Measurements from ENCODE around the gene CYP4A22.

The CYP4A22 gene

DNA sequence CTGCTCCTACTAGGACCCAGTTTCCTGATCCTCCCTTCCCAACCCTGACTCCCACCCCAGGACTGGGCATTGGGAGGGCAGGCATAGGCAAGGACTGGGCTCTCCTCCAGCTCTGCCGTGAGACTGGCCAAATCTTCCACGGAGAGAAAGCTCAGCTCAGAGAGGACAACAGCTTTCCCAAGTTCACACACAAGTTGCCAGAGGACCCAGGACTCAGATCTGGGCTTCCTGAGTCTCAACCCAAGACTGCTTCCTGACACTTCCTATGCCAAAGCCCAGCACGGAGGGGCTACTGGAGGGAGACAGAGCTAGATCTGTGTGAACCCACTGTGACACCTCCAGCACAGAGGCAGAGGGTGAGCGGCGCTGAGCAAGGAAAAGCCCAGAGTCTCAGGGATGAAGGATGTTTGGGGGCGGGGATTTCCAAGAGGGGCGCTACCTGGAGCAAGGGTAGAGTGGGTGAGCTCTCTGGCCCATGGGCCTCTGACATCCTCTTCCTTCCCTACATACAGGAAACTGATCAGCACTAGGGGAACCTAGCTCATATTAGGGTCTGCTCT is 45.5 kb downstream of the CYP4A22 start:
- H3K4me3 ChIP-seq = no peak overlapping the region
- DNase-seq (ENCODE audit: low spot score) = no peak
- TF ChIP-seq CTCF (IDR thresholded peaks at IDR 0.05) = no peak
- no peak overlapping the region for H3K27ac ChIP-seq

- TF ChIP-seq CTCF (IDR thresholded peaks at IDR 0.05) = no peak
- no peak for DNase-seq (ENCODE audit: low spot score)
- H3K4me3 ChIP-seq = no peak overlapping the region
- no peak overlapping the region for H3K27ac ChIP-seq
These were observed 46.3 kb downstream of the CYP4A22 start for GRCh38 chr1:47183308-47184089.

DNA sequence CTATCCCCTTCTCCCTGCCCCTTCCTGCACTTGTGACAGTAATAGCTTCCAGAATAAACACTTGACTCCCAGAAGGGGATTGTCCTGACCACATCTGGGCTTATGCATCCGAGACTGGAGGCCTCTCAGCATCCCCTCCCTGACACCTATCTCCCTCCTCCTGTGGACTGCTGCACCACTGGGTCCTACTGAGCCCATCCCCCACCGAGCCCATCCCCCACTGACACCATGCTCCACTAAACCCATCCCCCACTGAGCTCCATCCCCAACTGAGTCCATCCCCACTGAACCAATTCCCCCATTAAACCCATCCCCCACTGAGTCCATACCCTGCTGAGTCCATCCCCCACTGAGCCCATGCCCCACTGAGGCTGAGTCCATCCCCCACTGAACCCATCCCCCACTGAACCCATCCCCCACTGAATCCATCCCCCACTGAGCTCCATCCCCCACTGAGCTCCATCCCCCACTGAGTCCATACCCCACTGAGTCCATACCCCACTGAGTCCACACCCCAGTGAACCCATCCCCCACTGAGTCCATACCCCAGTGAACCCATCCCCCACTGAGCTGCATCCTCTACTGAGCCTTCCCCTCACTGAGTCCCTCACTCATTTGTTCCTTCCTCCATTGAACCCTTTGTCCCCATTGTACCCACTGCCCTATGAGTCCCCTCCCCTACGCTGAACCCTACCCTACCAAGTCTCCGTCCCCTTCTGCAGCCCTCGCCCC is 47.0 kb downstream of the CYP4A22 start:
- no peak overlapping the region for H3K4me3 ChIP-seq
- H3K27ac ChIP-seq = no peak overlapping the region
- DNase-seq (ENCODE audit: low spot score) = no peak
- no peak for TF ChIP-seq CTCF (IDR thresholded peaks at IDR 0.05)

- H3K27ac ChIP-seq = no peak overlapping the region
- no peak for TF ChIP-seq CTCF (IDR thresholded peaks at IDR 0.05)
- no peak overlapping the region for H3K4me3 ChIP-seq
- peak; percentile 60 for DNase-seq (ENCODE audit: low spot score)
These were observed 47.8 kb downstream of the CYP4A22 start for GRCh38 chr1:47184822-47185677.

DNA sequence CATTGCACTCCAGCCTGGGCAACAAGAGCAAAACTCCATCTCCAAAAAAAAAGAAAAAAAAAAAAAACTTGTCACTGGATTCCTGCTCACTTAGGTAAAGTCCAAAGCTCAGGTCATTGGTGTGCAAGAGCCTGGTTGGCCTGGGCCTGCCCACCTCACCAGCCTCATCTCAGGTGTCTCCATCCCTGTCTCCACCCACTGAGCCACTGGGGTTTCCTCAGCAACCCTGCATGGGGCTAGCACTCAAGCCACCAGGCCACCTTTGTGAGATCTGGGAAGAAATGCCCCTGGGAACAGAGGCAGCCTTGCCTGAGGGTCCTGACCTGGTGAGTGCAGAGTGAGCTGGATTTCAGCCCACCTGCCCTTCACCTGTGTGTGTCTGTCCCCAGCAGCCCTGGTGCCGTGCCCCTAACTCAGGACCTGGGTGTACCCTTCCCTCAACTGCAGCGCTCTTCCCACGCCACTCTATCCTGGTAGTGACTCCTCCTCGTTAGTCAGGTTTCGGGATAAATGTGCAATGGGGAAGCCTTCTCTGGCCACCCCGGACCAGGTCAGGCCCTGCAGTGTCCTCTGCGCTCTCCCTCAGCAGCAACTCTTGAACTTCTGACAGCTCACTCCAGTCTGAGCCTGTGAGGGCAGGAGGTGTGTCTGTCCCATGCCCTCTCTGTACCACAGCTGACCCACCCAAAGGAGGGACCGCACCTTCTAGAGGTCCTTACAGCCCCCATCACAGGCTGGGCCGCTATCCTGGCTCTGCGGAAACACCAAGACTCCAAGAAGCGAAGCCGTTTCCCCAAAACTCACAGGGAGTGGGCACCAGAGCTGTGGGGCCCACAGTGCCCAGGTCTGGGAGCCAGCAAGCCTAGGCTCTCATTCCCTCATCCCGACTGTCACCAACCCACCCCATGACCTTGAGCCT is 49.3 kb downstream of the CYP4A22 start:
- DNase-seq (ENCODE audit: low spot score) = peak; percentile 67
- Histone ChIP-seq H3K4me3 (no peak overlapping the region), H3K27ac (no peak overlapping the region)
- TF ChIP-seq CTCF (IDR thresholded peaks at IDR 0.05) = no peak
